ENCODE measurements around the gene DNAJC11. TPM values are rescaled to one million over a fixed set of nuclear protein-coding genes. Genes with fewer than 3 reads are reported as not detected.

Gene DNAJC11
- total RNA-seq, 4 donors from 2014 or later = 28.2 to 45.5 (median 35.9) TPM

- DNase-seq = peak; percentile 63 to 81
- Histone ChIP-seq H3K27me3 (no peaks in the 10 kb centered on the region), H3K36me3 (peaks cover 22 to 27% of the 10 kb centered on the region in 2 donors), H3K4me1 (peaks cover 24 to 37% of the 10 kb centered on the region in 2 donors), H3K4me3 (replicated peaks in 1 of 3) (no peak overlapping the region), H3K27ac (peak overlapping the region; percentile 17 to 47 (median 43)), H3K9me3 (no peaks in the 10 kb centered on the region)
- 73 to 80% methylated on average over 7 of the region's 7 CpGs for WGBS, 2 donors
- TF ChIP-seq POLR2A (IDR thresholded peaks at IDR 0.05) (no peak), CTCF (IDR thresholded peaks at IDR 0.05) (no peak)
- intact Hi-C loops (cut with DNase I) = no loop called here
These were observed 115.8 kb downstream of the DNAJC11 start for GRCh38 chr1:6585841-6586240.

- Histone ChIP-seq H3K4me1 (peaks cover 28 to 42% of the 10 kb centered on the region in 2 donors), H3K4me3 (replicated peaks in 1 of 3) (no peak overlapping the region), H3K27me3 (no peaks in the 10 kb centered on the region), H3K27ac (peak overlapping the region; percentile 17 to 47 (median 43)), H3K9me3 (no peaks in the 10 kb centered on the region), H3K36me3 (peaks cover 22 to 23% of the 10 kb centered on the region in 2 donors)
- peak; percentile 69 to 80 for DNase-seq
- intact Hi-C loops (cut with DNase I) = no loop called here
- WGBS, 2 donors = 76 to 82% methylated on average over 11 of the region's 12 CpGs
- no peak for TF ChIP-seq CTCF (IDR thresholded peaks at IDR 0.05)
- no peak for TF ChIP-seq POLR2A (IDR thresholded peaks at IDR 0.05)
These were observed 116.4 kb downstream of the DNAJC11 start for GRCh38 chr1:6585081-6585722.

Other genes starting within 250 kb of the DNAJC11 start
- 10 to 100 TPM in 3 of 4 donors, 1 to 10 TPM in 1; 2.2 to 18.9 (median 10.7) TPM for gene TNFRSF25, start 235.6 kb downstream of the DNAJC11 start, total RNA-seq
- 10 to 100 TPM in 1 of 4 donors, 1 to 10 TPM in 3; 5.8 to 12.0 (median 8.4) TPM for gene PLEKHG5, start 210.1 kb downstream of the DNAJC11 start, total RNA-seq
- 10 to 100 TPM; 20.1 to 41.6 (median 23.6) TPM for gene NOL9, start 147.3 kb downstream of the DNAJC11 start, total RNA-seq
- not detected for gene TAS1R1, start 146.5 kb downstream of the DNAJC11 start, total RNA-seq
- 10 to 100 TPM; 22.7 to 33.8 (median 29.4) TPM for gene ZBTB48, start 121.8 kb downstream of the DNAJC11 start, total RNA-seq
- 10 to 100 TPM; 34.9 to 68.4 (median 44.6) TPM for gene KLHL21, start 98.9 kb downstream of the DNAJC11 start, total RNA-seq
- 10 to 100 TPM in 1 of 4 donors, 1 to 10 TPM in 3; 7.8 to 14.1 (median 9.5) TPM for gene PHF13, start 88.1 kb downstream of the DNAJC11 start, total RNA-seq
- 10 to 100 TPM; 21.2 to 35.3 (median 30.5) TPM for gene THAP3, start 76.9 kb downstream of the DNAJC11 start, total RNA-seq
- 100 to 1,000 TPM in 2 of 4 donors, 10 to 100 TPM in 2; 63.9 to 124 (median 101) TPM for gene CAMTA1, start 83.6 kb upstream of the DNAJC11 start, total RNA-seq